DMS 273 (cell line): ENCODE data around the gene OR2AP1.
"Not testable (repeated sequence)": the region's sequence is repeated elsewhere in the genome, so short reads cannot be mapped to it uniquely, and the experiment has no call there.

ENCODE experiments used
- DNase-seq: peaks from one replicate; lab custom pipeline; 2025; ENCODE audit not compliant: unreplicated experiment; lab: John Stamatoyannopoulos, UW

The OR2AP1 gene

GRCh38 chr12:55572168-55572567, at the start of gene OR2AP1:
OR2AP1 (plus strand) TSS chr12:55572468; CDS start chr12:55574415, 1,947 bp downstream.
- no peak for DNase-seq

- not testable (repeated sequence) for DNase-seq
Measured at GRCh38 chr12:55548235-55548634, 24.0 kb upstream of the OR2AP1 start.

GRCh38 chr12:55548756-55549155, 23.5 kb upstream of the OR2AP1 start:
- no peak for DNase-seq

DNA sequence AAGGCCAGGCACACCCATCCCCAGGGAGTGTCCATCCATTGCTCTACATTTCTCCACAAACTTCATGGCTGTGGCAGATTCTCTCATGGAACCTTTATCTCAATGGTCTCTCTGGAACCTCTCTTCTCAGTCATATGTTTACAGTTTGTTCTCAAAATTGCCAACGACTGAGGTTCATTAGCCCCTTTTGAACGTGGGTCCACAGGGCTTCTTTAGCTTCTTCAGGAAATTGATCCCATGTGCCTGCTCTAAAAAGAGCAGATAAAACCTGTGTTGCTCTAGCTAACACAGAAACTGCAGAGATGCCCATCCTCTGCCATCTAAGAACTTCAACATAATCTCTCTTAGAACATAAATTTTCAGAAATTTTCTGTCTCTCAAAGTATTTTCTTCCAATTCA, 23.0 kb upstream of the OR2AP1 start, which contains the start of gene OR6C4:
Gene OR6C4 (plus strand): TSS at position 301 of the 400 bp plus-strand sequence. CDS start 1,625 bp downstream, outside the sequence.
- DNase-seq = no peak

DNA sequence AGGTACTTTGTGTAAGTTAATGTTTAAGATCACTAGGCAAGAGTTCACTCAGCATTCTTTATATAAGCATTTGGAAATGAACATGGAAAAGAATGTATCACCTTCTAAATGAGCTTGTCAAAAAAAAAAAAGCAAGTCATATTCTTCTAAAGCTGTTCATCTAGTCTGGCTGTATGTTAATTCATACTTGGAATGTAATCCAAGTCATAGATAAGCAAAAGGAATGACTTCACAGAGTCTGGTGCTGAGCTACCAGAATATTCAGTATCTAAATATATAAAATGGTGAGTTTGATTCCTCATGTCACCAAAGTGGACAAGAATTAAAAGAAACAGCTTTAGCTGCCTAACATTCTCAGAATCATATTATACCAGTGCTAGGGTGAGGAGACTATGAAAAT, 18.0 kb upstream of the OR2AP1 start:
- no peak for DNase-seq

GRCh38 chr12:55570060-55570459, 2.2 kb upstream of the OR2AP1 start:
- not testable (repeated sequence) for DNase-seq

DNA sequence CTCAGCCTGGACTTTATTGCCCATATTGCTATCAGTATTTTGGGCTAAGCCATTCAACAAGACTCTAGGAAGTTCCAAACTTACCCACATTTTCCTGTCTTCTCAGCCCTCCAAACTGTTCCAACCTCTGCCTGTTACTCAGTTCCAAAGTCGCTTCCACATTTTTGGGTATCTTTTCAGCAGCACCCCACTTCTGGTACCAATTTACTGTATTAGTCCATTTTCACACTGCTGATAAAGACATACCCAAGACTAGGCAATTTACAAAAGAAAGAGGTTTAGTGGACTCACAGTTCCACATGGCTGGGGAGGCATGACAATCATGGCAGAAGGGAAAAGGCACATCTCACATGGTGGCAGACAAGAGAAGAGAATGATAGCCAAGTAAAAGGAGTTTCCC, 1.6 kb upstream of the OR2AP1 start:
- DNase-seq = not testable (repeated sequence)

DNA sequence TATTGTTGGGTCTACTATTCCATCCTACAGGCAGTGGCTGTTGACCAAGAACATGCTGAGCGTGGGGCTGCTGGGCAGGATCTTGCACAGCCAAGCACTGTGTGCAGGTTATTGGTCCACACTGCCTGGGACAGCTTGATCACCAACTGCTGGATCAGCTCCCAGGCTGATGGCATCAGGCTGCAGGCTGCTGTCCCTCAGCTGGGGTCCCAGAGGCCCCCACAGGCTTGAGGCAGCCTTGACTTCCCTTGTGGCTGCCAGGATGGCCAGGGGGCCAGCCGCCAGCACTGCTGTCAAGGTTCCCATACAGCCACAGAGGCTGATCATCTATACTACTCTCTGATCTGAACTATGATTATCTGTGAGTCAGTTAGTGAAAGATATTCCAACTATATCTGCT, 9.8 kb downstream of the OR2AP1 start:
- DNase-seq = no peak

DNA sequence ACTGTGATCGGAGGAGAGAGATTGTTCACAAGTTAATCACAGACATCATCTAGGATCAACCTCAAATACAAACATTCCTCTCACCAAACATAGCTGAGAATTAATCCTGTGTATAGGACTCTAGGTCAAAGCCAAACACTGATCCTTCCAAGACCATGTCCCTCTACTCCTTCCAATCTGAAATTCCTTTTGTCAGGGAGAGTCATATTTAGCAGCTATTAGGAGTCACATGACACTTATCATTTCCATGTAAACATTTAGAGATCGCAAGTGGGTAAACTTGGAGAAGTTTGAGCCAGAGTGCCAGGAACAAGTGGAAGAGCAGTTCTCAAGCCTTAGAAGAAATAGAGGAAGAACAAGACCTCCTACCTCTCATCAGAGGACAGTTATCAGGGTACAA, 13.5 kb downstream of the OR2AP1 start:
- DNase-seq = no peak

DNA sequence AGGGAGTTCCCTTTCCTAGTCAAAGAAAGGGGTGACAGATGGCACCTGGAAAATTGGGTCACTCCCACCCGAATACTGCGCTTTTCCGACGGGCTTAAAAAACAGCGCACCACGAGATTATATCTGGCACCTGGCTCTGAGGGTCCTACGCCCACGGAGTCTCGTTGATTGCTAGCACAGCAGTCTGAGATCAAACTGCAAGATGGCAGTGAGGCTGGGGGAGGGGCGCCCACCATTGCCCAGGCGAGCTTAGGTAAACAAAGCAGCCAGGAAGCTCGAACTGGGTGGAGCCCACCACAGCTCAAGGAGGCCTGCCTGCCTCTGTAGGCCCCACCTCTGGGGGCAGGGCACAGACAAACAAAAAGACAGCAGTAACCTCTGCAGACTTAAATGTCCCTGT, 17.9 kb downstream of the OR2AP1 start:
- not testable (repeated sequence) for DNase-seq

GRCh38 chr12:55607821-55608594, 35.7 kb downstream of the OR2AP1 start:
- no peak for DNase-seq

GRCh38 chr12:55610598-55610997, 38.3 kb downstream of the OR2AP1 start:
- DNase-seq = no peak

- no peak for DNase-seq
Measured at GRCh38 chr12:55612646-55613045, 40.4 kb downstream of the OR2AP1 start.

- DNase-seq = no peak
Measured at GRCh38 chr12:55614764-55615163, 42.5 kb downstream of the OR2AP1 start.

- peak; percentile 92 for DNase-seq
Measured at GRCh38 chr12:55619354-55620138, 47.3 kb downstream of the OR2AP1 start.

GRCh38 chr12:55624056-55624455, 51.8 kb downstream of the OR2AP1 start:
- no peak for DNase-seq
